K562 (cell line): ENCODE results near the gene ANK3.

Experiments
- BRF1 ChIP-seq: IDR thresholded peaks from 3 replicates; pipeline ENCODE4 v1.6.1; 2011; ENCODE audit warnings: borderline replicate concordance, mild to moderate bottlenecking; ENCODE audit not compliant: insufficient read length; ENCODE audit errors: extremely low read depth
- CAMTA2 ChIP-seq: fragments of 250-450 bp; sonication (Bioruptor Pico); conservative IDR thresholded peaks from 2 replicates; pipeline ENCODE4 v1.5.1; 2022
- CBX5 ChIP-seq: IDR thresholded peaks from 2 replicates; pipeline ENCODE4 v1.6.1; 2014; ENCODE audit warnings: low read depth, borderline replicate concordance
- GTF2F1 ChIP-seq: IDR thresholded peaks from 2 replicates; pipeline ENCODE4 v1.6.1; 2011; ENCODE audit warnings: low read depth, low read length, improper control_type of control experiment
- POLR2A ChIP-seq: fragments of 450-650 bp; conservative IDR thresholded peaks from 2 replicates; pipeline ENCODE4 v1.6.1; 2016
- POLR3G ChIP-seq: IDR thresholded peaks from 2 replicates; pipeline ENCODE4 v1.6.1; 2011; ENCODE audit not compliant: insufficient read length, insufficient replicate concordance; ENCODE audit errors: extremely low read depth
- RAD21 ChIP-seq, 2 experiments: fragments of 250-450 bp in 1 of 2; fragments of 450-650 bp in 1 of 2; sonication (Bioruptor Pico) in 1 of 2; formaldehyde crosslinking in 1 of 2; IDR thresholded peaks in 1 of 2; conservative IDR thresholded peaks in 1 of 2; 2 replicates each; pipeline versions ENCODE4 v1.4.0 to v1.8.0; 2020 to 2022; ENCODE audit warnings: mild to moderate bottlenecking in 2 of 2, moderate library complexity in 1 of 2
- RCOR1 ChIP-seq, 2 experiments: IDR thresholded peaks; 2 replicates each; pipeline ENCODE4 v1.6.1; 2012; ENCODE audit warnings: low read depth in 2 of 2, low read length in 2 of 2, borderline replicate concordance in 1 of 2, improper control_type of control experiment in 1 of 2
- SP2 ChIP-seq: IDR thresholded peaks from 2 replicates; pipeline ENCODE4 v1.6.1; 2011; ENCODE audit warnings: mild to moderate bottlenecking, low read depth, low read length, moderate library complexity; ENCODE audit not compliant: poor library complexity, severe bottlenecking; ENCODE audit errors: extremely low read depth
- SREBF2 ChIP-seq: sonication (generic); formaldehyde crosslinking; IDR thresholded peaks from 2 replicates; pipeline ENCODE4 v1.4.0; 2020; ENCODE audit warnings: mild to moderate bottlenecking, missing genetic modification reagents
- TF ChIP-seq, protein P1 (sequence below), 3 experiments: IDR thresholded peaks in 2 of 3; conservative IDR thresholded peaks in 1 of 3; 2 replicates each; pipeline ENCODE4 v1.5.1; 2011 to 2012; ENCODE audit warnings: low read length in 3 of 3, mild to moderate bottlenecking in 3 of 3, control low read depth in 2 of 3, improper control_type of control experiment in 1 of 3, inconsistent platforms in 1 of 3, low read depth in 1 of 3, mixed read lengths in 1 of 3, moderate library complexity in 1 of 3; ENCODE audit not compliant: insufficient read depth in 2 of 3
- TF ChIP-seq, protein P2 (sequence below): fragments of 450-650 bp; IDR thresholded peaks from 2 replicates; pipeline ENCODE4 v1.6.1; 2016; ENCODE audit warnings: missing biosample characterization, missing genetic modification characterization

DNA sequence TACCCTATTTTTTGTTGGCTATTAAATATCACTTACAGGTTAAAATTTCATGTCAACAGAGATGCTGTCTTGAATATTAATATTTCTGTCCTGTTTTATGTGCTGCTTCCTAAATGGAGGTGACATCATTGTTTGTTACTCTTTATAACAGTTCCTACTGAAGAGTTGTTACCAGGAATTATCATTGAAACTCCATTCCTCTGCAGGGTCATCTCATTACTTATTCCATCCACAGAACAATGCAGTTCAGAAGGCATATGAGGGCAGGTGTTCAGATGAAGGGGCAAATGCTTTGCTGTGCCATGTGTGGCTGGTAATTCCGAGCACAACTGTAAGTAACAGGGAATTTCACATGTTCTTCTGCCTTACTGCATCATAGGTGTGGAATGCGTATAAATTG lies 113.4 kb downstream of the ANK3 start:
- TF ChIP-seq BRF1: no peak
- TF ChIP-seq, protein P1, sequence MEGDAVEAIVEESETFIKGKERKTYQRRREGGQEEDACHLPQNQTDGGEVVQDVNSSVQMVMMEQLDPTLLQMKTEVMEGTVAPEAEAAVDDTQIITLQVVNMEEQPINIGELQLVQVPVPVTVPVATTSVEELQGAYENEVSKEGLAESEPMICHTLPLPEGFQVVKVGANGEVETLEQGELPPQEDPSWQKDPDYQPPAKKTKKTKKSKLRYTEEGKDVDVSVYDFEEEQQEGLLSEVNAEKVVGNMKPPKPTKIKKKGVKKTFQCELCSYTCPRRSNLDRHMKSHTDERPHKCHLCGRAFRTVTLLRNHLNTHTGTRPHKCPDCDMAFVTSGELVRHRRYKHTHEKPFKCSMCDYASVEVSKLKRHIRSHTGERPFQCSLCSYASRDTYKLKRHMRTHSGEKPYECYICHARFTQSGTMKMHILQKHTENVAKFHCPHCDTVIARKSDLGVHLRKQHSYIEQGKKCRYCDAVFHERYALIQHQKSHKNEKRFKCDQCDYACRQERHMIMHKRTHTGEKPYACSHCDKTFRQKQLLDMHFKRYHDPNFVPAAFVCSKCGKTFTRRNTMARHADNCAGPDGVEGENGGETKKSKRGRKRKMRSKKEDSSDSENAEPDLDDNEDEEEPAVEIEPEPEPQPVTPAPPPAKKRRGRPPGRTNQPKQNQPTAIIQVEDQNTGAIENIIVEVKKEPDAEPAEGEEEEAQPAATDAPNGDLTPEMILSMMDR (IDR thresholded peaks at IDR 0.05 in 2 of 3, conservative IDR thresholded peaks at IDR 0.05 in 1 of 3; ENCODE audit: insufficient read depth in 2 of 3, low read depth in 1 of 3, low read length in 3 of 3): no peak
- no peak for TF ChIP-seq CAMTA2 (CRISPR knock-in tag)
- TF ChIP-seq CBX5: no peak
- TF ChIP-seq GTF2F1: no peak
- TF ChIP-seq POLR3G: no peak
- TF ChIP-seq SP2: no peak
- TF ChIP-seq RAD21 (CRISPR knock-in tag; conservative IDR thresholded peaks at IDR 0.05 in 1 of 2, IDR thresholded peaks at IDR 0.05 in 1 of 2): no peak
- no peak for TF ChIP-seq RCOR1 (IDR thresholded peaks at IDR 0.05; ENCODE audit: borderline replicate concordance in 1 of 2, low read depth in 2 of 2, low read length in 2 of 2)
- no peak for TF ChIP-seq SREBF2 (CRISPR knock-in tag)
- no peak for TF ChIP-seq POLR2A
- TF ChIP-seq, protein P2, sequence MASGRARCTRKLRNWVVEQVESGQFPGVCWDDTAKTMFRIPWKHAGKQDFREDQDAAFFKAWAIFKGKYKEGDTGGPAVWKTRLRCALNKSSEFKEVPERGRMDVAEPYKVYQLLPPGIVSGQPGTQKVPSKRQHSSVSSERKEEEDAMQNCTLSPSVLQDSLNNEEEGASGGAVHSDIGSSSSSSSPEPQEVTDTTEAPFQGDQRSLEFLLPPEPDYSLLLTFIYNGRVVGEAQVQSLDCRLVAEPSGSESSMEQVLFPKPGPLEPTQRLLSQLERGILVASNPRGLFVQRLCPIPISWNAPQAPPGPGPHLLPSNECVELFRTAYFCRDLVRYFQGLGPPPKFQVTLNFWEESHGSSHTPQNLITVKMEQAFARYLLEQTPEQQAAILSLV: no peak
